B cell (primary cell): ENCODE measurements around the gene ZP3. TPM values are rescaled to one million over a fixed set of nuclear protein-coding genes. Genes with fewer than 3 reads are reported as not detected.

Experiments
- ATAC-seq: fragments of 200-7000 bp; cut with Tn5 transposase; one replicate; pipeline ENCODE4 v1.10.0; 2021; ENCODE audit warnings: low read depth, mild to moderate bottlenecking, moderate number of reproducible peaks, moderate library complexity
- CTCF ChIA-PET: fragments of 350-600 bp; sonication (Branson Sonifier 250); formaldehyde crosslinking; loops from one replicate; lab custom pipeline; 2021; ENCODE audit warnings: antibody characterized with exemption, inconsistent platforms; lab: Charles Lee
- POLR2A ChIA-PET: fragments of 350-600 bp; sonication (Branson Sonifier 250); formaldehyde crosslinking; loops from one replicate; lab custom pipeline; 2021; ENCODE audit warnings: antibody characterized with exemption; lab: Charles Lee
- DNase-seq: peaks from one replicate; pipeline ENCODE4 v3.0.0; 2013
- H2AFZ ChIP-seq: 2 replicates; pipeline ENCODE4 v1.6.1; 2012; ENCODE audit warnings: mild to moderate bottlenecking, low read depth, low read length; ENCODE audit not compliant: insufficient read depth, poor library complexity, severe bottlenecking
- H3K27ac ChIP-seq, 2 donors: 1 replicate in 1 of 2; 2 replicates in 1 of 2; pipeline ENCODE4 v1.5.1; 2012 to 2013; ENCODE audit warnings: low read length in 2 of 2, mild to moderate bottlenecking in 2 of 2, moderate library complexity in 1 of 2
- H3K27me3 ChIP-seq, 4 experiments: fragments of 200-600 bp in 1 of 4; sonication (generic) in 1 of 4; replicated peaks in 1 of 4; 1 replicate in 2 of 4; 2 replicates in 2 of 4; pipeline versions ENCODE4 v1.6.1 to v1.7.0; 2013 to 2016; ENCODE audit warnings: low read length in 3 of 4, mild to moderate bottlenecking in 2 of 4, mixed read lengths in 1 of 4, moderate library complexity in 1 of 4; ENCODE audit not compliant: insufficient read depth in 4 of 4, control insufficient read depth in 3 of 4; ENCODE audit errors: control extremely low read depth in 1 of 4
- H3K36me3 ChIP-seq, 2 experiments: replicated peaks in 1 of 2; 1 replicate in 1 of 2; 2 replicates in 1 of 2; pipeline versions ENCODE4 v1.6.1 to v1.7.1; 2013; ENCODE audit warnings: low read length in 1 of 2; ENCODE audit not compliant: insufficient read depth in 2 of 2, control insufficient read depth in 1 of 2; ENCODE audit errors: control extremely low read depth in 1 of 2, extremely low read depth in 1 of 2
- H3K4me1 ChIP-seq, 2 donors: fragments of 200-600 bp in 1 of 2; sonication (generic) in 1 of 2; 1 replicate in 1 of 2; 2 replicates in 1 of 2; pipeline versions ENCODE4 v1.5.1 to v1.6.1; 2013 to 2017; ENCODE audit warnings: low read length in 2 of 2; ENCODE audit not compliant: control insufficient read depth in 2 of 2, insufficient read depth in 2 of 2
- H3K4me2 ChIP-seq: replicated peaks from 2 replicates; pipeline ENCODE3; 2012; ENCODE audit warnings: mild to moderate bottlenecking, low read depth, low read length; ENCODE audit not compliant: poor library complexity, severe bottlenecking
- H3K4me3 ChIP-seq, 5 experiments: fragments of 200-600 bp in 1 of 5; sonication (generic) in 1 of 5; 1 replicate in 3 of 5; 2 replicates in 2 of 5; pipeline versions ENCODE4 v1.5.1 to v1.7.0; 2011 to 2016; ENCODE audit warnings: low read length in 4 of 5, mild to moderate bottlenecking in 4 of 5, low read depth in 2 of 5, control low read depth in 1 of 5, moderate library complexity in 1 of 5; ENCODE audit not compliant: insufficient read depth in 1 of 5; ENCODE audit errors: control extremely low read depth in 1 of 5, extremely low read depth in 1 of 5
- H3K79me2 ChIP-seq: fragments of 200-600 bp; sonication (generic); one replicate; pipeline ENCODE4 v1.6.0; 2016; ENCODE audit warnings: low read length; ENCODE audit not compliant: control insufficient read depth, insufficient read depth
- H3K9ac ChIP-seq: fragments of 200-600 bp; sonication (generic); 2 replicates; pipeline ENCODE4 v1.6.1; 2017; ENCODE audit warnings: mild to moderate bottlenecking, low read length, moderate library complexity
- H3K9me3 ChIP-seq, 3 donors: one replicate each; pipeline versions ENCODE4 v1.6.1 to v1.7.1; 2013; ENCODE audit warnings: low read length in 2 of 3; ENCODE audit not compliant: control insufficient read depth in 2 of 3, insufficient read depth in 1 of 3; ENCODE audit errors: control extremely low read depth in 1 of 3
- H4K20me1 ChIP-seq: 2 replicates; pipeline ENCODE4 v1.6.0; 2012; ENCODE audit warnings: mild to moderate bottlenecking, low read length; ENCODE audit not compliant: insufficient read depth, control insufficient read depth, poor library complexity, severe bottlenecking
- H3K27ac Mint-ChIP-seq: one replicate; pipeline ENCODE4 v1.8.0; 2021; ENCODE audit warnings: mixed read lengths
- H3K27me3 Mint-ChIP-seq: one replicate; pipeline ENCODE4 v1.8.0; 2021; ENCODE audit warnings: mixed read lengths
- H3K4me1 Mint-ChIP-seq: one replicate; pipeline ENCODE4 v1.8.0; 2021; ENCODE audit warnings: mixed read lengths
- H3K4me3 Mint-ChIP-seq: one replicate; pipeline ENCODE4 v1.8.0; 2021; ENCODE audit warnings: mixed read lengths
- H3K9me3 Mint-ChIP-seq: one replicate; pipeline ENCODE4 v1.8.0; 2022; ENCODE audit warnings: mixed read lengths; ENCODE audit not compliant: insufficient read depth
- EZH2 ChIP-seq: IDR thresholded peaks from 2 replicates; pipeline ENCODE4 v1.6.1; 2012; ENCODE audit warnings: borderline replicate concordance, low read depth, mild to moderate bottlenecking, moderate library complexity, low read length; ENCODE audit not compliant: insufficient read depth, poor library complexity, severe bottlenecking
- WGBS: methylation state at CpG from one replicate; pipeline ENCODE4 v1.1.5; 2013; ENCODE audit warnings: missing lambda C conversion rate; ENCODE audit not compliant: insufficient coverage; 5-methylcytosine and 5-hydroxymethylcytosine counted together
- intact Hi-C: fragments of 100-400 bp; cut with micrococcal nuclease; formaldehyde crosslinking; loops from one replicate; pipeline ENCODE4 v1.10.0; 2022
- polyA plus RNA-seq: library from polyadenylated mRNA; depleted of rRNA; stranded (reverse); fragments of >200 nt; gene quantifications from 2 replicates; pipeline ENCODE4 v1.2.3, GENCODE V29; 2012
- total RNA-seq, 2 donors: library from RNA; stranded (reverse); fragments of 120-200 nt in 1 of 2; gene quantifications; 1 replicate in 1 of 2; 2 replicates in 1 of 2; pipeline versions ENCODE4 v1.2.3 to v1.2.4, GENCODE V29; 2013 to 2022
- TF ChIP-seq, protein P1 (sequence below): fragments of 200-600 bp; IDR thresholded peaks from one replicate; pipeline ENCODE4 v1.8.0; 2022; ENCODE audit warnings: antibody characterized with exemption, mild to moderate bottlenecking

Gene ZP3
- total and polyA plus RNA-seq, 2 donors (not counting 1 experiment from before 2014, with no cell fraction given) = 0.64 to 4.4 TPM

DNA sequence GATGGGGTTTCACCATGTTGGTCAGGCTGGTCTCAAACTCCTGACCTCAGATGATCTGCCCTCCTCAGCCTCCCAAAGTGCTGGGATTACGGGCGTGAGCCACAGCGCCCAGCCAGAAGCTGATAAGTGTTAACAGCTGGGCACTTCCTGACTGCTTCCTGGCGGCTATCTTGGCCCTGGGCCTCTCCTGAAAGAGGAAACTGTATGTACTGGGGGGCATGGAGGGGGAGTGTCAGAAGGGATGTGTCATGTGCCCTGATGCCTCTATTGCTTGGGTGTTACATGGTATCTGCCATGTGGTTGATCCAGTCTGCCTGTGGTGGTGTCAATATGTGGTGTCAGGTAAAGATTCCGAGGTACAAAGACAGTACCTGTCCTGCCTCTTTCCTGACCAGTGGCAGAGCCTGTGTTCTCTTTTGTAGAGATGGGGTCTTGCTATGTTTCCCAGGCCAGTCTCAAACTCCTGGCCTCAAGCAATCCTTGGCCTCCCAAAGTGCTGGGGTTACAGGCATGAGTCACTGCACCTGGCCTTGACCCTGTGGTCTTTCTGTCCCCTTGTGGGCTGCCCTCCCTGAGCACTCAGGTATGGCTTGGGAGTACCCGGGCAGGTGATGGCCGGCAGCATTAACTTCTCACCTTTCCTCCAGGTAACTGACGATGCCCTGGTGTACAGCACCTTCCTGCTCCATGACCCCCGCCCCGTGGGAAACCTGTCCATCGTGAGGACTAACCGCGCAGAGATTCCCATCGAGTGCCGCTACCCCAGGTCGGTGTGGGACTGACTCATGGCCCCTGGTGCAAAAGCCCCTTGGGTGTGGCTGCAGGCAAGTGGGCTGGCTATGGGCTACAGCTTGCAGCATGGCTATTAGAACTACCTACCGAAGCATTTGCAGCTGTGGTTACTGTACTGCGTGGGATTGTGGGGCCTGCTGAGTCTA lies 4.4 kb downstream of the ZP3 start:
- Histone ChIP-seq H4K20me1 (no peaks in the 10 kb centered on the region), H2AFZ (no peak overlapping the region), H3K27ac (no peak overlapping the region), H3K9me3 (no peaks in the 10 kb centered on the region), H3K4me3 (no peak overlapping the region), H3K36me3 (no peaks in the 10 kb centered on the region), H3K4me2 (no peak overlapping the region), H3K79me2 (no peaks in the 10 kb centered on the region), H3K9ac (no peak overlapping the region), H3K27me3 (no peaks in the 10 kb centered on the region), H3K4me1 (no peaks in the 10 kb centered on the region)
- intact Hi-C loops = no loop called here
- Mint-ChIP-seq H3K27ac (no peak overlapping the region), H3K4me1 (no peaks in the 10 kb centered on the region), H3K4me3 (no peak overlapping the region), H3K9me3 (no peaks in the 10 kb centered on the region), H3K27me3 (no peaks in the 10 kb centered on the region)
- ChIA-PET POLR2A (no interaction called here), CTCF (no interaction called here)
- DNase-seq = no peak
- no peak for ATAC-seq
- 91% methylated on average over 18 of the region's 18 CpGs for WGBS
- TF ChIP-seq, protein P1, sequence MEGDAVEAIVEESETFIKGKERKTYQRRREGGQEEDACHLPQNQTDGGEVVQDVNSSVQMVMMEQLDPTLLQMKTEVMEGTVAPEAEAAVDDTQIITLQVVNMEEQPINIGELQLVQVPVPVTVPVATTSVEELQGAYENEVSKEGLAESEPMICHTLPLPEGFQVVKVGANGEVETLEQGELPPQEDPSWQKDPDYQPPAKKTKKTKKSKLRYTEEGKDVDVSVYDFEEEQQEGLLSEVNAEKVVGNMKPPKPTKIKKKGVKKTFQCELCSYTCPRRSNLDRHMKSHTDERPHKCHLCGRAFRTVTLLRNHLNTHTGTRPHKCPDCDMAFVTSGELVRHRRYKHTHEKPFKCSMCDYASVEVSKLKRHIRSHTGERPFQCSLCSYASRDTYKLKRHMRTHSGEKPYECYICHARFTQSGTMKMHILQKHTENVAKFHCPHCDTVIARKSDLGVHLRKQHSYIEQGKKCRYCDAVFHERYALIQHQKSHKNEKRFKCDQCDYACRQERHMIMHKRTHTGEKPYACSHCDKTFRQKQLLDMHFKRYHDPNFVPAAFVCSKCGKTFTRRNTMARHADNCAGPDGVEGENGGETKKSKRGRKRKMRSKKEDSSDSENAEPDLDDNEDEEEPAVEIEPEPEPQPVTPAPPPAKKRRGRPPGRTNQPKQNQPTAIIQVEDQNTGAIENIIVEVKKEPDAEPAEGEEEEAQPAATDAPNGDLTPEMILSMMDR = no peak
- TF ChIP-seq EZH2 = no peak

DNA sequence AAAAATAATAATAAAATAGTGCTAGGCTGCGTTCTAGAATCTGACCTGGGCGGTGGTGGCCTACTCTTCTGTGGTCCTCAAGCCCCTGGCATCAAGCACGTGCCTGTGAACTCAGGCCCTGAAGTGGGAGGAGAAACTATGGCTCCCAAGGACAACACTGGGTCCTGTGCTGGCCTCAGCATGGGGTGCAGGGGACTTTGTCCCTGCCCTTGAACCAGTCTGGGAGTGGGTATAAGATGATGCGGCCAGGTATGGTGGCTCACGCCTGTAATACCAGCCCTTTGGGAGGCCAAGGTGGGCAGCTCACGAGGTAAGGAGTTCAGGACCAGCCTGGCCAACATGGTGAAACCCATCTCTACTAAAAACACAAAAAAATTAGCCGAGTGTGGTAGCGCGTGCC lies 5.5 kb downstream of the ZP3 start:
- 95% methylated on average over 6 of the region's 9 CpGs for WGBS
- H3K4me2 ChIP-seq = no peak overlapping the region
- H3K27me3 Mint-ChIP-seq = no peaks in the 10 kb centered on the region
- CTCF ChIA-PET = no interaction called here
- no peaks in the 10 kb centered on the region for H3K27me3 ChIP-seq
- H3K4me1 ChIP-seq = no peaks in the 10 kb centered on the region
- ATAC-seq = no peak
- H3K4me1 Mint-ChIP-seq = no peaks in the 10 kb centered on the region
- H3K27ac ChIP-seq = no peak overlapping the region
- TF ChIP-seq EZH2 = no peak
- TF ChIP-seq, protein P1 = no peak
- no peaks in the 10 kb centered on the region for H3K9me3 Mint-ChIP-seq
- H3K9me3 ChIP-seq = no peaks in the 10 kb centered on the region
- no peaks in the 10 kb centered on the region for H3K79me2 ChIP-seq
- intact Hi-C loops = no loop called here
- no peak for DNase-seq
- no peak overlapping the region for H3K9ac ChIP-seq
- H3K4me3 ChIP-seq = no peak overlapping the region
- no peak overlapping the region for H3K4me3 Mint-ChIP-seq
- no peak overlapping the region for H2AFZ ChIP-seq
- no peaks in the 10 kb centered on the region for H4K20me1 ChIP-seq
- no peak overlapping the region for H3K27ac Mint-ChIP-seq
- POLR2A ChIA-PET = no interaction called here
- no peaks in the 10 kb centered on the region for H3K36me3 ChIP-seq
